Measurements from ENCODE around the gene MST1. TPM values are rescaled to one million over a fixed set of nuclear protein-coding genes. Genes with fewer than 3 reads are reported as not detected.

The MST1 gene
- total RNA-seq, 4 donors from 2014 or later, result 21.5 to 43.5 (median 40.7) TPM

DNA sequence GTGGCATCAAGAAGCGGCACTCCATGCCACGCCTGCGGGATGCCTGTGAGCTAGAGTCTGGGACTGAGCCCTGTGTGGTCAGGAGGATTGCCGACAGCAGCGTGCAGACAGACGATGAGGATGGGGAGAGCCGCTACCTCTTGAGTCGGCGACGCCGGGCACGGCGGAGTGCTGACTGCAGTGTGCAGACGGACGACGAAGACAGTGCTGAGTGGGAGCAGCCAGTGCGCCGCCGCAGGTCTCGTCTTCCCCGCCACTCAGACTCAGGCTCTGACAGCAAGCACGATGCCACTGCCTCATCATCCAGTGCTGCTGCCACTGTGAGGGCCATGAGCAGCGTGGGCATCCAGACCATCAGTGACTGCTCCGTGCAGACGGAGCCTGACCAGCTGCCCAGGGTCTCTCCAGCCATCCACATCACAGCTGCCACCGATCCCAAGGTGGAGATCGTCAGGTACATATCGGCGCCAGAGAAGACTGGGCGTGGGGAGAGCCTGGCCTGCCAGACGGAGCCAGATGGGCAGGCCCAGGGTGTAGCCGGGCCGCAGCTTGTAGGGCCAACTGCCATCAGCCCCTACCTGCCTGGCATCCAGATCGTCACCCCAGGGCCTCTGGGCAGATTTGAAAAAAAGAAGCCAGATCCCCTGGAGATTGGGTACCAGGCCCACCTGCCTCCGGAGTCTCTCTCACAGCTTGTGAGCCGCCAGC is 31.9 kb downstream of the MST1 start:
- intact Hi-C loops (cut with DNase I), result no loop called here
- Histone ChIP-seq H3K4me1 (peaks cover 0 to 3% of the 10 kb centered on the region in 2 donors), H3K9me3 (no peaks in the 10 kb centered on the region), H3K27me3 (no peaks in the 10 kb centered on the region), H3K4me3 (replicated peaks in 1 of 3) (no peak overlapping the region), H3K27ac (no peak overlapping the region), H3K36me3 (no peaks in the 10 kb centered on the region)
- TF ChIP-seq POLR2A (IDR thresholded peaks at IDR 0.05), result no peak
- TF ChIP-seq, protein P1, sequence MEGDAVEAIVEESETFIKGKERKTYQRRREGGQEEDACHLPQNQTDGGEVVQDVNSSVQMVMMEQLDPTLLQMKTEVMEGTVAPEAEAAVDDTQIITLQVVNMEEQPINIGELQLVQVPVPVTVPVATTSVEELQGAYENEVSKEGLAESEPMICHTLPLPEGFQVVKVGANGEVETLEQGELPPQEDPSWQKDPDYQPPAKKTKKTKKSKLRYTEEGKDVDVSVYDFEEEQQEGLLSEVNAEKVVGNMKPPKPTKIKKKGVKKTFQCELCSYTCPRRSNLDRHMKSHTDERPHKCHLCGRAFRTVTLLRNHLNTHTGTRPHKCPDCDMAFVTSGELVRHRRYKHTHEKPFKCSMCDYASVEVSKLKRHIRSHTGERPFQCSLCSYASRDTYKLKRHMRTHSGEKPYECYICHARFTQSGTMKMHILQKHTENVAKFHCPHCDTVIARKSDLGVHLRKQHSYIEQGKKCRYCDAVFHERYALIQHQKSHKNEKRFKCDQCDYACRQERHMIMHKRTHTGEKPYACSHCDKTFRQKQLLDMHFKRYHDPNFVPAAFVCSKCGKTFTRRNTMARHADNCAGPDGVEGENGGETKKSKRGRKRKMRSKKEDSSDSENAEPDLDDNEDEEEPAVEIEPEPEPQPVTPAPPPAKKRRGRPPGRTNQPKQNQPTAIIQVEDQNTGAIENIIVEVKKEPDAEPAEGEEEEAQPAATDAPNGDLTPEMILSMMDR (IDR thresholded peaks at IDR 0.05), result no peak
- no peak for DNase-seq
- 88 to 90% methylated on average over 31 to 34 of the region's 36 CpGs for WGBS, 2 donors

DNA sequence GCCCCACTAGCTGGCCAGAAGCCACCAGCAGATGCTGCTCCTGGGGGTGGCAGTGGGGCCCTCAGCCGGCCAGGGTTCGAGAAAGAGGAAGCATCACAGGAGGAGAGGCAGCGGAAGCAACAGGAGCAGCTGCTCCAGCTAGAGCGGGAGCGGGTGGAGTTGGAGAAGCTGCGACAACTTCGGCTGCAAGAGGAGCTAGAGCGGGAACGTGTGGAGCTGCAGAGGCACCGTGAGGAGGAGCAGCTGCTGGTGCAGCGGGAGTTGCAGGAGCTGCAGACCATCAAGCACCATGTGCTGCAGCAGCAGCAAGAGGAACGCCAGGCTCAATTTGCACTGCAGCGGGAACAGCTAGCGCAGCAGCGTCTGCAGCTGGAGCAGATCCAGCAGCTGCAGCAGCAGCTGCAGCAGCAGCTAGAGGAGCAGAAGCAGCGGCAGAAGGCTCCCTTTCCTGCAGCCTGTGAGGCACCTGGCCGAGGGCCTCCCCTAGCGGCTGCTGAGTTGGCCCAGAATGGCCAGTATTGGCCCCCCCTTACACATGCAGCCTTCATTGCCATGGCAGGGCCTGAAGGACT is 32.6 kb downstream of the MST1 start:
- Histone ChIP-seq H3K4me1 (peaks cover 0 to 3% of the 10 kb centered on the region in 2 donors), H3K27ac (no peak overlapping the region), H3K4me3 (replicated peaks in 1 of 3) (no peak overlapping the region), H3K36me3 (no peaks in the 10 kb centered on the region), H3K27me3 (no peaks in the 10 kb centered on the region), H3K9me3 (no peaks in the 10 kb centered on the region)
- WGBS, 2 donors, result 71 to 88% methylated on average over 13 to 15 of the region's 18 CpGs
- no peak for DNase-seq
- intact Hi-C loops (cut with DNase I), result no loop called here
- no peak for TF ChIP-seq POLR2A (IDR thresholded peaks at IDR 0.05)
- TF ChIP-seq, protein P1 (IDR thresholded peaks at IDR 0.05), result no peak

DNA sequence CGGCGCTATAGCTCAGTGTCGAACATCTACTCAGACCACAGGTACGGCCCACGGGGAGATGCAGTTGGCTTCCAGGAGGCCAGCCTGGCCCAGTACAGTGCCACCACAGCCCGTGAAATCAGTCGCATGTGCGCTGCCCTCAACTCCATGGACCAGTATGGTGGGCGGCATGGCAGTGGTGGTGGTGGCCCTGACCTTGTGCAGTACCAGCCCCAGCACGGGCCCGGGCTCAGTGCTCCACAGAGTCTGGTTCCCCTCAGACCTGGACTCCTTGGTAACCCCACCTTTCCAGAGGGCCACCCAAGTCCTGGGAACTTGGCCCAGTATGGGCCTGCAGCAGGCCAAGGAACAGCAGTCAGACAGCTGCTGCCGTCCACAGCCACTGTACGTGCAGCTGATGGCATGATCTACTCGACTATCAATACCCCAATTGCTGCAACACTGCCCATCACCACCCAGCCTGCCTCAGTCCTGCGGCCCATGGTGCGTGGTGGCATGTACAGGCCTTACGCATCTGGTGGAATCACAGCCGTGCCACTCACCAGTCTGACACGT is 33.5 kb downstream of the MST1 start:
- intact Hi-C loops (cut with DNase I), result no loop called here
- no peak overlapping the region for H3K4me3 ChIP-seq (replicated peaks in 1 of 3)

DNA sequence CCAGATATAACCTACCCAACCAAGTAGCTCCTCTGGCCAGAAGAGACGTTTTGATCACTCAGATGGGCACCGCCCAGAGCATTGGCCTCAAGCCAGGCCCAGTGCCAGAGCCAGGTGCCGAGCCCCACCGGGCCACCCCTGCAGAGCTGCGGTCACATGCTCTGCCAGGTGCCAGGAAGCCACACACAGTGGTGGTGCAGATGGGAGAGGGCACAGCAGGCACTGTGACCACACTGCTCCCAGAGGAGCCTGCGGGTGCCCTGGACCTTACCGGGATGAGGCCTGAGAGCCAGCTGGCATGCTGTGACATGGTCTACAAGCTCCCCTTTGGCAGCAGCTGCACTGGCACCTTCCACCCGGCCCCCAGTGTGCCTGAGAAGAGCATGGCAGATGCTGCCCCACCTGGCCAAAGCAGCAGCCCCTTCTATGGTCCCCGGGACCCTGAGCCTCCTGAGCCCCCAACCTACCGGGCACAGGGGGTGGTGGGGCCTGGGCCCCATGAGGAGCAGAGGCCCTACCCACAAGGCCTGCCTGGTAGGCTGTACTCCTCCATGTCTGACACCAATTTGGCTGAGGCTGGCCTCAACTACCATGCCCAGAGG is 34.2 kb downstream of the MST1 start:
- peaks cover 0 to 3% of the 10 kb centered on the region in 2 donors for H3K4me1 ChIP-seq
- no peaks in the 10 kb centered on the region for H3K9me3 ChIP-seq
- H3K36me3 ChIP-seq, result no peaks in the 10 kb centered on the region
- no peak overlapping the region for H3K27ac ChIP-seq
- 53 to 61% methylated on average over 3 to 6 of the region's 10 CpGs for WGBS, 2 donors
- TF ChIP-seq, protein P1 (IDR thresholded peaks at IDR 0.05), result no peak
- TF ChIP-seq POLR2A (IDR thresholded peaks at IDR 0.05), result no peak
- intact Hi-C loops (cut with DNase I), result no loop called here
- no peak overlapping the region for H3K4me3 ChIP-seq (replicated peaks in 1 of 3)
- H3K27me3 ChIP-seq, result no peaks in the 10 kb centered on the region
- peak; percentile 47 to 58 for DNase-seq

More for the DNA sequence above, 33.5 kb downstream of the MST1 start:
- H3K36me3 ChIP-seq, result no peaks in the 10 kb centered on the region
- no peak overlapping the region for H3K27ac ChIP-seq
- WGBS, 2 donors, result 97 to 100% methylated on average over 17 to 19 of the region's 19 CpGs
- H3K9me3 ChIP-seq, result no peaks in the 10 kb centered on the region
- no peak for DNase-seq
- H3K4me1 ChIP-seq, result peaks cover 0 to 3% of the 10 kb centered on the region in 2 donors
- TF ChIP-seq POLR2A (IDR thresholded peaks at IDR 0.05), result no peak
- TF ChIP-seq, protein P1 (IDR thresholded peaks at IDR 0.05), result no peak
- H3K27me3 ChIP-seq, result no peaks in the 10 kb centered on the region

All from thyroid gland (tissue), 4 donors.